HG03159 (cell line): Measurements from ENCODE around the gene NEK6.

Experiments used
- ATAC-seq: cut with Tn5 transposase; IDR thresholded peaks from one replicate; pipeline ENCODE4 v1.9.1; 2021; ENCODE audit warnings: mild to moderate bottlenecking, moderate library complexity; ENCODE audit not compliant: unreplicated experiment

Gene NEK6

GRCh38 chr9:124368692-124369091 is 110.9 kb downstream of the NEK6 start:
- no peak for ATAC-seq

GRCh38 chr9:124369231-124369797 is 111.6 kb downstream of the NEK6 start:
- ATAC-seq, result no peak

GRCh38 chr9:124370896-124371582 is 113.3 kb downstream of the NEK6 start:
- ATAC-seq, result no peak

- ATAC-seq, result no peak
Observed at GRCh38 chr9:124372038-124372437, 114.3 kb downstream of the NEK6 start.

DNA sequence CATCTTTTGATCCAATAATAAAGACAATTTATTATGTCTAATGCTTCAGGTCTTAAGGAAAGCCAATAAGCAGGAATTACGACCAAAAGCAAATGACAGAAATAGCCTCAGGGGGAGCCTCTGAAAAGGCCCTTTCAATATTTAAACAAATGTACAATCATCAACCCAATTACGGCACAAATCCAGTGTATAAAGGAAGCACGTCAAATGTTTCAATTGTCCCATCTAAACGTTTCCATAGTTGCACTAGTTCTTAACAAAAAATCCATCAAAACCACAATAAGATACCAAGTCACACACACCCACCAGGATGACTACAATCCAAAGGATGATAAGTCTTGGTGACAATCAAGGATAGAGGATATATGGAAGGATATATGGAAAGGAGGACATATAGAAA is 115.6 kb downstream of the NEK6 start:
- no peak for ATAC-seq

DNA sequence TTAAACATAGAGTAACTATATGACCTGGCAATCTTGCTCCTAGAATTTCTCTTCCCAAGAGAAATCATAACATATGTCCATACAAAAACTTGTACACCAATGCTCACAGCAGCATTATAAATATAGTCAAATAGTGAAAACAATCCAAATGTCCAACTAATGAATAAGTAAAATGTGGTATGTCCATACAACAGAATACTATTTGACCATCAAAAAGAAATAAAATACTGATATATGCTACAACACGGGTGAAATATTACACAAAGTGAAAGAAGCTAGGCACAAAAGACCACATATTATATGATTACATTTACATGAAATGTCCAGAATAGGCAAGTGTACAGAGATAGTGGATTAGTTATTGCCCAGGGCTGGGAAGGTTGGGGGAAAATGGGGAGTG is 116.1 kb downstream of the NEK6 start:
- no peak for ATAC-seq

DNA sequence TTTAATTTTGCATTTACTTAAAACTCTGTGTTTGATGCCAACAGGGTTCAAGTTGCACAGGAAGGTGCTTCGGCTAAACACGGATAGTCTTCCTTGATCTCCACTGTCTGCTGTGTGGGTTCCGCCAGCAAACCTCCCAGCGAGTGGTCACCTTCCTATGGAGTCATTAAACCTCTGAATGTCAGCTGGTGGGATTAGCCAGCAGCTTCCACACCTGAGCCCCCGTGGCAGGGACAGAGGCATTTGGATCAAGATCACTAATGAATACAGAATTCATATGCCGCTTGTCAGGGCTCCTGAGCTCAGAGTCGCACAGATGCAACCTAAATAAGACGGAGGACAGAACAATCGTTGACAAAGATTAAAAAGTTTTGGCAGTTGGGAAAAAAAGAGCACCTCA is 118.0 kb downstream of the NEK6 start:
- ATAC-seq, result no peak

- no peak for ATAC-seq
Observed at GRCh38 chr9:124376329-124376728, 118.6 kb downstream of the NEK6 start.

- no peak for ATAC-seq
Observed at GRCh38 chr9:124377551-124378406, 120.0 kb downstream of the NEK6 start.

GRCh38 chr9:124381170-124381945 is 123.6 kb downstream of the NEK6 start:
- no peak for ATAC-seq

DNA sequence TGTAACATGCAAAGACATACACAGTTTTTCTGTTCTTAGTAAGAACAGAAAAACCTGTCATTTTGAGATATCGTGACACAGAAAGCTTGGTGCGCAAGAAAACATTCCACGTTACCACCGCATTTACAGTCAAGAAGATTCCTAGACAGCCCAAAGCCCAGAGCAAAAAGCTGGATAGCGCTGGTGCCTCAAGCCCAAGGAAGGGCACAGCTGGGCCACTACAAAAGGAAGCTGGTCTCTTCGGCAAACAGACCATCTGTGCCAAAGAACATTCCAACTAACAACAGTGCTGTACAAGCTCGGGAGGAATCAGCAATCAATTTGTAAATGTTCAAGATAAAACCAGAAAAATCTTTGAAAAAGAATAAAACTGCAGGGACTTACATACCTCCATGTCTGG is 126.5 kb downstream of the NEK6 start:
- no peak for ATAC-seq

DNA sequence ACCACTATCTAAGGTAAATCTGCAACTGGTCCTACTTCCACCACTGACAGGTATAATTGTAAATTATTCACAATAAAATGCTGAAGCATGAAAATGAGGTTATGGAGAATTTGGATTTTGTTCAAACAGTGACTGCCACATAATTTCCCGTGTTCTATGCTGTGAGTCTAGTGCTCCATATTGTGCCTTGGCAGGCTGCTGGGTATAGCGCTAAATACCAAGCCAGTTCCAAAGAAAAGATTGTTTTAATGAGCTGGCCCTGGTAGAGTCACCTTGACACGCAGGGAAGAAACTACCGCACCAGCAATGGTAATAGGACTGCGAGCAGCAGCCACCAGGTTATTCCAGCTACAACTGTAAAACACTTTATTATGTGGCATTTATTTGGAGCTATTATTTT is 127.1 kb downstream of the NEK6 start:
- no peak for ATAC-seq

- ATAC-seq, result no peak
Observed at GRCh38 chr9:124385623-124386022, 127.9 kb downstream of the NEK6 start.

- ATAC-seq, result no peak
Observed at GRCh38 chr9:124386201-124386600, 128.5 kb downstream of the NEK6 start.

- ATAC-seq, result no peak
Observed at GRCh38 chr9:124388275-124389048, 130.7 kb downstream of the NEK6 start.

DNA sequence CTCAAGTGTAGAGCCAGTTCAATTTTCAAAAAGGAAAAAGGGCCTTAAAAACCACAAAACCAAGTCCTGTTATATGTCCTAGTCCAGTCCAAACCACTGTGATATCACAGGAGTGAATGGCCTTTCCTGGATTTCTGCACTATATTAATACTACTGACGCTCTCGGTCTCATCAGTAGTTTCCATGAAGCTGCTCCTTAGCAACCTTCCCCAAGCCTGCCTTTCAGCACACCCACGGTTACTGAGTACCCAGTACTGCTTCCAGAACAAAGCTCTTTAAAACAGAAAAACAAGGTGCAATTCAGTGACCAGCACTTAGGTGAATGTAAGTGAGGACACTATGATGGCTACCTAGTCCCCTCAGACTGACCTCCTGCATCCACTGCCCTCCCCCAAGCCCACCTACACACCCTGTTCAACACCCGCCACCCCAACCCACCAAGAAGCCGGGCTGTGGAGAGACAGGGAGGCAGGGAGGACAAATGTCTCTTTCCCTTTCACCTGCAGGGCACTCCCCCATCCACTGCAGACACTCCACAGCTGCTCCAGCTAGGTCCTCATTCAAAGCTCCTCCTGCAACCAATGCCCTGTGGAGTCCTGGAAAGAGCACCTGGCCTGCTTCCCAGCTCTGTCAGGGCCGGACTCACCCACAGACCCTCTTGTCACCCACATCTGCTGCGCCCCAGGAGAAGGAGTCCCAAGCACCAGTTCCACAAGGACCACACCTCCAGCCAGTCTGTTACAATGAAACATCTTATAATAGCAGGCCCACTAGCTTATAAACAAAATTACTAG is 131.6 kb downstream of the NEK6 start:
- ATAC-seq, result no peak

DNA sequence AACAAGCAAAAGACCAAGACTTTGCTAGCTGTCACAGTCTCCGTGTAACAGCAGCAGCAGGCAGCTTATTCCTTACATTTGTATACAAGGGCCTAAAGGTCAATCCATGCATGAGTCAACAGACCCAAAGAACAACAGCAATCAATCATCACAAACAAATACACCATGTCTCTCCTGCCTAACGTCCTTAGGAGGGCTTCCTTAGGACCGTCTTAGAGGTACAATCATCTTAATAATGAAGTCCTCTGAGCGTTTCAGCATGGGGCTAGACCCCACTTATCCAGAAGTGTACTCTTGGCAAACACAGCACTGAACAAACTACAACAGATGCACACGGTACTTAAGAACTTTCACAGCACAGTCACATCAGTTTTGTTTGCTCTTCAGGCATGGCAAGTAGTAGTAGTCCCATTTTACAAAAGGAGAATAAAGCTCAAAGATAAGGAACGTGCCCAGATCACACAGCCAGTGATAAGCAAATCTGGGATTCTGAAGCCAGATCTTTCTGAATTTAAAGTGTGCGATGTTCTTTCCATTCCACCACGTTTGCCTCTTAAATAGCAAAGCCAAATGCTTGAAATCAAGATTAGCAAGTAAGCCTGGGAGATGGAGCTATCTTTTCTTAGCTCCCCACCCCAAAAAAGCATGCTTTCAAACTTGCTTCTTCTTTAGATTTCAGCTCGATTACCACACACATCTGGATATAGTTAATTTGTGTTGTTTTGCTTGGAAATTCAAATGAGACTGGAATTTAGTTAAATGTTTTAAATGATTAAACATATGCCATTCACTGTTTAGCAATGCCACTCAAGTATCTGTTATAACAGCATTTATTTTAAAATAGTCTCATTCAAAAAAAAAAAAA is 133.3 kb downstream of the NEK6 start:
- ATAC-seq, result no peak

DNA sequence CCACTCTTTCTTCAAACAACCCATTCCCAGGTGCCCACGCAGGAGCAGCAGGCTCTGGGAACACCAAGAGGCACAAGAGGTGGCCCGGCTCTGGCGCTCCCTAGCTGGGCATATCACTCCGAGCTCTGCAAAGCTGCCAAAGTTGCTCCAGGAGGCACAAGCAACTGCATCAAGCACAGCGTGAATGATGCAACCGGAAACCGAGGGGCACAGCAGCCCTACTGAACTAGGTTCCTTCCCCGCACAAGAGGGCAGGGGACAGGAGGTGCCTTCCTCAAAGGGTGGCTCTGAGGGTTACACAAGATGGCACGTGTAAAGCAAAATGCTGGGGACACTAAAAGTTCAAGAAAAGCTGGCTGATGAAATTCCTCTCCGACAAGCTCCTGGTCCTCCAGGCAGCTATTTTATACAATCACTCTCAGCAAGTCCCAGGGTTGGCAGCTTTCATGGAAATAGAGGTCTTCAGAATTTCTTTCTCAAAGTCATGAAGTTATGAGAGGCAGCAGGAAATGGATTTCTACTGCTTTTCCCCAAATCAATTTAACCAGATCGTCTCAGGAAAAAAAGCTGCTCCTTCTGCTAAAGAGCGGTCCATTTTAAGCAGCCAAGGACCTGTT is 134.6 kb downstream of the NEK6 start:
- ATAC-seq, result no peak
